HG03108 (cell line): ENCODE results near the gene NUAK2.

Source experiments
- ATAC-seq: cut with Tn5 transposase; IDR thresholded peaks from one replicate; pipeline ENCODE4 v1.9.1; 2021; ENCODE audit warnings: moderate library complexity; ENCODE audit not compliant: unreplicated experiment

NUAK2 gene

GRCh38 chr1:205319081-205320018, 2.2 kb downstream of the NUAK2 start:
- no peak for ATAC-seq

- ATAC-seq, result no peak
Measured at GRCh38 chr1:205318231-205318991, 3.1 kb downstream of the NUAK2 start.

- ATAC-seq, result no peak
Measured at GRCh38 chr1:205317311-205317917, 4.1 kb downstream of the NUAK2 start.

- ATAC-seq, result no peak
Measured at GRCh38 chr1:205316161-205316566, 5.4 kb downstream of the NUAK2 start.

GRCh38 chr1:205315008-205315618, 6.4 kb downstream of the NUAK2 start:
- ATAC-seq, result no peak

- peak; percentile 56 for ATAC-seq
Measured at GRCh38 chr1:205313563-205314308, 7.8 kb downstream of the NUAK2 start.

- ATAC-seq, result no peak
Measured at GRCh38 chr1:205312866-205313562, 8.5 kb downstream of the NUAK2 start.

- no peak for ATAC-seq
Measured at GRCh38 chr1:205310976-205311704, 10.4 kb downstream of the NUAK2 start.

- no peak for ATAC-seq
Measured at GRCh38 chr1:205309741-205310140, 11.8 kb downstream of the NUAK2 start.

- no peak for ATAC-seq
Measured at GRCh38 chr1:205306929-205307566, 14.5 kb downstream of the NUAK2 start.

- ATAC-seq, result no peak
Measured at GRCh38 chr1:205304695-205305070, 16.9 kb downstream of the NUAK2 start.

- no peak for ATAC-seq
Measured at GRCh38 chr1:205304046-205304694, 17.4 kb downstream of the NUAK2 start.

GRCh38 chr1:205303247-205303888, 18.2 kb downstream of the NUAK2 start:
- no peak for ATAC-seq

GRCh38 chr1:205301842-205302588, 19.5 kb downstream of the NUAK2 start:
- ATAC-seq, result no peak

- no peak for ATAC-seq
Measured at GRCh38 chr1:205301205-205301821, 20.2 kb downstream of the NUAK2 start.

- ATAC-seq, result no peak
Measured at GRCh38 chr1:205300149-205300548, 21.4 kb downstream of the NUAK2 start.
